ENCODE results near the gene STON2. TPM values are rescaled to one million over a fixed set of nuclear protein-coding genes. Genes with fewer than 3 reads are reported as not detected.

The STON2 gene
- total RNA-seq, 1 donor from 2014 or later, result 77.2 TPM

- no peak overlapping the region for H3K27ac Mint-ChIP-seq
- no peak for TF ChIP-seq CTCF (IDR thresholded peaks at IDR 0.05; ENCODE audit: unreplicated experiment)
- no peaks in the 10 kb centered on the region for H3K9me3 Mint-ChIP-seq (ENCODE audit: low read depth)
- H3K36me3 Mint-ChIP-seq (ENCODE audit: insufficient read depth), result no peaks in the 10 kb centered on the region
- H3K4me3 Mint-ChIP-seq (ENCODE audit: low read depth), result no peak overlapping the region
- H3K27me3 Mint-ChIP-seq, result no peaks in the 10 kb centered on the region
- DNase-seq (ENCODE audit: low spot score, unreplicated experiment), result no peak
- peaks cover 9% of the 10 kb centered on the region for H3K4me1 Mint-ChIP-seq (ENCODE audit: low read depth)
Observed at GRCh38 chr14:81341781-81342180, 58.3 kb downstream of the STON2 start.

GRCh38 chr14:81341370-81341769 lies 58.8 kb downstream of the STON2 start:
- H3K27me3 Mint-ChIP-seq, result no peaks in the 10 kb centered on the region
- H3K9me3 Mint-ChIP-seq (ENCODE audit: low read depth), result no peaks in the 10 kb centered on the region
- no peak for DNase-seq (ENCODE audit: low spot score, unreplicated experiment)
- no peak overlapping the region for H3K27ac Mint-ChIP-seq
- TF ChIP-seq CTCF (IDR thresholded peaks at IDR 0.05; ENCODE audit: unreplicated experiment), result no peak
- peaks cover 9% of the 10 kb centered on the region for H3K4me1 Mint-ChIP-seq (ENCODE audit: low read depth)
- no peak overlapping the region for H3K4me3 Mint-ChIP-seq (ENCODE audit: low read depth)
- H3K36me3 Mint-ChIP-seq (ENCODE audit: insufficient read depth), result no peaks in the 10 kb centered on the region

DNA sequence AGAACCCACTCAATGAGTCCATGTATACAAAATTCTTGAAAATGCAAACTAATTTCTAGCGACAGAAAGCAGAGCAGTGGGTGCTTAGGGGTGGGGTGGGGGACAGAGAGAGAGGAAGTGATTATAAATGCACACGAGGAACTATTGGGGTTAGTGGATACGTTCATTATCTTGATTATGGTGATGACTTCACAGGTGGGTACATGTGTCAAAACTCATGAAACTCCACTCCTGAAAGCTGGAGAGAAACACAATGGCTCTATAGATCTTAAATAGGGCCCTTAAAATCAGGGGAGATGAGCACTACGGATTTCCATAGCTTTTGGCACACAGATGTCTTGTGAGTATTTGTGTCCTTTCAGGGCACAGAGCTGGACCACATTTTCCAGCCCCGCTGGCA lies 59.9 kb downstream of the STON2 start:
- DNase-seq (ENCODE audit: low spot score, unreplicated experiment), result no peak
- H3K4me3 Mint-ChIP-seq (ENCODE audit: low read depth), result no peak overlapping the region
- no peak for TF ChIP-seq CTCF (IDR thresholded peaks at IDR 0.05; ENCODE audit: unreplicated experiment)
- no peaks in the 10 kb centered on the region for H3K27me3 Mint-ChIP-seq
- H3K4me1 Mint-ChIP-seq (ENCODE audit: low read depth), result peaks cover 9% of the 10 kb centered on the region
- H3K27ac Mint-ChIP-seq, result no peak overlapping the region
- no peaks in the 10 kb centered on the region for H3K36me3 Mint-ChIP-seq (ENCODE audit: insufficient read depth)
- H3K9me3 Mint-ChIP-seq (ENCODE audit: low read depth), result no peaks in the 10 kb centered on the region

- peaks cover 4% of the 10 kb centered on the region for H3K4me1 Mint-ChIP-seq (ENCODE audit: low read depth)
- no peak for DNase-seq (ENCODE audit: low spot score, unreplicated experiment)
- H3K9me3 Mint-ChIP-seq (ENCODE audit: low read depth), result no peaks in the 10 kb centered on the region
- no peaks in the 10 kb centered on the region for H3K36me3 Mint-ChIP-seq (ENCODE audit: insufficient read depth)
- no peak overlapping the region for H3K4me3 Mint-ChIP-seq (ENCODE audit: low read depth)
- no peak overlapping the region for H3K27ac Mint-ChIP-seq
- TF ChIP-seq CTCF (IDR thresholded peaks at IDR 0.05; ENCODE audit: unreplicated experiment), result no peak
- no peaks in the 10 kb centered on the region for H3K27me3 Mint-ChIP-seq
Observed at GRCh38 chr14:81337073-81337472, 63.1 kb downstream of the STON2 start.

- Mint-ChIP-seq H3K36me3 (ENCODE audit: insufficient read depth) (no peaks in the 10 kb centered on the region), H3K27me3 (no peaks in the 10 kb centered on the region), H3K4me1 (ENCODE audit: low read depth) (peaks cover 11% of the 10 kb centered on the region), H3K9me3 (ENCODE audit: low read depth) (no peaks in the 10 kb centered on the region), H3K4me3 (ENCODE audit: low read depth) (no peak overlapping the region), H3K27ac (no peak overlapping the region)
- TF ChIP-seq CTCF (IDR thresholded peaks at IDR 0.05; ENCODE audit: unreplicated experiment), result no peak
- no peak for DNase-seq (ENCODE audit: low spot score, unreplicated experiment)
Observed at GRCh38 chr14:81336009-81336408, 64.1 kb downstream of the STON2 start.
